K562 (cell line): ENCODE measurements around the gene EIF1. TPM values are rescaled to one million over a fixed set of nuclear protein-coding genes. Genes with fewer than 3 reads are reported as not detected.
A peak's percentile ranks its signal among the peaks of the same experiment; 100 is the strongest.

Experiments
- HCFC1 ChIP-seq: IDR thresholded peaks from 2 replicates; pipeline ENCODE4 v1.6.1; 2012; ENCODE audit warnings: low read depth, low read length, improper control_type of control experiment
- HMGXB4 ChIP-seq: sonication (generic); formaldehyde crosslinking; IDR thresholded peaks from 2 replicates; pipeline ENCODE4 v1.8.1; 2023; ENCODE audit warnings: mild to moderate bottlenecking, missing genetic modification reagents
- KDM5B ChIP-seq: fragments of 200-600 bp; sonication (generic); IDR thresholded peaks from 2 replicates; pipeline ENCODE4 v1.6.1; 2012; ENCODE audit warnings: low read depth, mild to moderate bottlenecking, moderate library complexity, low read length, control low read depth, inconsistent platforms; ENCODE audit not compliant: insufficient replicate concordance
- MTF1 ChIP-seq: fragments of 250-450 bp; sonication (Bioruptor Pico); IDR thresholded peaks from 2 replicates; pipeline ENCODE4 v1.9.0; 2021; ENCODE audit warnings: moderate library complexity, mild to moderate bottlenecking, inconsistent platforms, borderline replicate concordance
- SMARCC2 ChIP-seq: fragments of 450-650 bp; IDR thresholded peaks from 2 replicates; pipeline ENCODE4 v1.6.1; 2017; ENCODE audit warnings: antibody characterized with exemption, moderate library complexity, mild to moderate bottlenecking, low read depth
- TAF9B ChIP-seq: fragments of 450-650 bp; IDR thresholded peaks from 2 replicates; pipeline ENCODE4 v1.6.1; 2018; ENCODE audit warnings: mild to moderate bottlenecking; ENCODE audit not compliant: partially characterized antibody
- WHSC1 ChIP-seq: IDR thresholded peaks from one replicate; pipeline ENCODE4 v1.6.1; 2012; ENCODE audit warnings: low read length, control low read depth, inconsistent platforms
- ZNF197 ChIP-seq: fragments of 200-800 bp; sonication (Bioruptor generic); IDR thresholded peaks from 2 replicates; pipeline ENCODE4 v1.6.1; 2016; ENCODE audit warnings: low read depth, missing genetic modification characterization, missing compliant biosample characterization
- ZNF239 ChIP-seq: fragments of 250-450 bp; sonication (Bioruptor Pico); IDR thresholded peaks from 2 replicates; pipeline ENCODE4 v1.4.0; 2020; ENCODE audit warnings: mild to moderate bottlenecking
- ZNF431 ChIP-seq: sonication (generic); formaldehyde crosslinking; IDR thresholded peaks from 2 replicates; pipeline ENCODE4 v1.8.0; 2022; ENCODE audit warnings: mild to moderate bottlenecking, missing genetic modification reagents
- polyA plus RNA-seq, 8 experiments: library from polyadenylated mRNA; depleted of rRNA in 4 of 8; stranded (reverse) in 5 of 8; unstranded in 3 of 8; fragments of >200 nt; fragmentation: Nextera tagmentation in 2 of 8; fragmentation: Illumina TruSeq in 1 of 8; extraction: Ambion mirVana in 2 of 8; extraction: Trizol in 1 of 8; gene quantifications; 2 replicates each; pipeline versions ENCODE4 v1.2.1 to v1.2.3, GENCODE V29; 2011 to 2014; ENCODE audit warnings: inconsistent platforms in 1 of 8, missing spikeins in 1 of 8
- total RNA-seq, 7 experiments: library from RNA; depleted of rRNA in 6 of 7; stranded (reverse); fragments of >200 nt in 6 of 7; fragmentation: Illumina TruSeq in 2 of 7; extraction: Trizol in 2 of 7; gene quantifications; 2 replicates each; pipeline versions ENCODE4 v1.2.1 to v1.2.3, GENCODE V29; 2011 to 2021; ENCODE audit warnings: low replicate concordance in 1 of 7
- TF ChIP-seq, protein P1 (sequence below): sonication (generic); formaldehyde crosslinking; IDR thresholded peaks from 2 replicates; pipeline ENCODE4 v1.8.0; 2022; ENCODE audit warnings: mild to moderate bottlenecking, missing genetic modification reagents
- TF ChIP-seq, protein P2 (sequence below), 2 experiments: fragments of 450-650 bp in 1 of 2; IDR thresholded peaks; 2 replicates each; pipeline ENCODE4 v1.6.1; 2011 to 2017; ENCODE audit warnings: low read depth in 2 of 2, antibody characterized with exemption in 1 of 2, borderline replicate concordance in 1 of 2, low read length in 1 of 2, mild to moderate bottlenecking in 1 of 2, mixed read lengths in 1 of 2; ENCODE audit not compliant: control insufficient read depth in 1 of 2
- TF ChIP-seq, protein P3 (sequence below): sonication (generic); formaldehyde crosslinking; IDR thresholded peaks from 2 replicates; pipeline ENCODE4 v1.8.1; 2022; ENCODE audit warnings: missing genetic modification reagents
- TF ChIP-seq, protein P4 (sequence below): fragments of 250-450 bp; sonication (Bioruptor Pico); IDR thresholded peaks from 2 replicates; pipeline ENCODE4 v1.5.0; 2021

The EIF1 gene
- total and polyA plus RNA-seq, 9 of the 15 experiments (the other 6 are each of a cell fraction or from before 2014, with no cell fraction given), result 67.0 to 1,204 (median 320) TPM

DNA sequence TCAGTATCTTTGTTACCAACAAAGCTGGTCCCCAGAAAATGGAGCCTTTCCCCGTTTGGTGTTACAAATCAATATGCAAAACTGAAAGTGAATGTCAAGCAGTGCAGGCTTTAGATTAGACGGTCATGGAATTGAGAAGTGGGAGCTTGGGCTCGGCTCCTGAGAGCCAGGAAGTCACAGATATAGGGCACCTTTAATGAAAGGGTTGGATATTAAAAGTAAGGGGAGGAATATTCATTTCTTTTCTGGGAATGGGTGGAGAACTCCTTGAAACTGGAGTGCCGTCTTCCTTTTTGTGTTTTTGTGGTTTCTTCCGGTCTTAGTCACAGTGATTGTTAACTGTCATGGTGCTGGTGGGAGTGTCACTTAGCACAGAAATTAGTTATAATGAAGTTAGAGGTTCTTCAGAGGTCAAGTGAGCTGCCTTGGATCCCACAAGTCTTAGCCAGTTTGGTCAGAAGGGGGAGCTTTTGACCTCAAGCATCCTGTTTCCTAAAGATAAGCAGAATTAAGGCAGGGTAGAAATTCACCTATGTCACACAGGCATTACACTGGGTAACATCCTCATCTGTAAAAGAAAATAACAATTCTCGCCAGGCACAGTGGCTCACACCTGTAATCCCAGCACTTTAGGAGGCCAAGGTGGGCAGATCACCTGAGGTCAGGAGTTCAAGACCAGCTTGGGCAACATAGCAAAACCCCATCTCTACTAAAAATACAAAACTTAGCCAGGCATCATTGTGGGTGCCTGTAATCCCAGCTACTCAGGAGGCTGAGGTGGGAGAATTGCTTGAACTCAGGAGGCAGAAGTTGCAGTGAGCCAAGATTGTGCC is 9.6 kb upstream of the EIF1 start (continued):
- TF ChIP-seq ZNF239 (CRISPR knock-in tag), result no peak
- TF ChIP-seq KDM5B, result no peak
- TF ChIP-seq MTF1, result no peak
- TF ChIP-seq, protein P1, sequence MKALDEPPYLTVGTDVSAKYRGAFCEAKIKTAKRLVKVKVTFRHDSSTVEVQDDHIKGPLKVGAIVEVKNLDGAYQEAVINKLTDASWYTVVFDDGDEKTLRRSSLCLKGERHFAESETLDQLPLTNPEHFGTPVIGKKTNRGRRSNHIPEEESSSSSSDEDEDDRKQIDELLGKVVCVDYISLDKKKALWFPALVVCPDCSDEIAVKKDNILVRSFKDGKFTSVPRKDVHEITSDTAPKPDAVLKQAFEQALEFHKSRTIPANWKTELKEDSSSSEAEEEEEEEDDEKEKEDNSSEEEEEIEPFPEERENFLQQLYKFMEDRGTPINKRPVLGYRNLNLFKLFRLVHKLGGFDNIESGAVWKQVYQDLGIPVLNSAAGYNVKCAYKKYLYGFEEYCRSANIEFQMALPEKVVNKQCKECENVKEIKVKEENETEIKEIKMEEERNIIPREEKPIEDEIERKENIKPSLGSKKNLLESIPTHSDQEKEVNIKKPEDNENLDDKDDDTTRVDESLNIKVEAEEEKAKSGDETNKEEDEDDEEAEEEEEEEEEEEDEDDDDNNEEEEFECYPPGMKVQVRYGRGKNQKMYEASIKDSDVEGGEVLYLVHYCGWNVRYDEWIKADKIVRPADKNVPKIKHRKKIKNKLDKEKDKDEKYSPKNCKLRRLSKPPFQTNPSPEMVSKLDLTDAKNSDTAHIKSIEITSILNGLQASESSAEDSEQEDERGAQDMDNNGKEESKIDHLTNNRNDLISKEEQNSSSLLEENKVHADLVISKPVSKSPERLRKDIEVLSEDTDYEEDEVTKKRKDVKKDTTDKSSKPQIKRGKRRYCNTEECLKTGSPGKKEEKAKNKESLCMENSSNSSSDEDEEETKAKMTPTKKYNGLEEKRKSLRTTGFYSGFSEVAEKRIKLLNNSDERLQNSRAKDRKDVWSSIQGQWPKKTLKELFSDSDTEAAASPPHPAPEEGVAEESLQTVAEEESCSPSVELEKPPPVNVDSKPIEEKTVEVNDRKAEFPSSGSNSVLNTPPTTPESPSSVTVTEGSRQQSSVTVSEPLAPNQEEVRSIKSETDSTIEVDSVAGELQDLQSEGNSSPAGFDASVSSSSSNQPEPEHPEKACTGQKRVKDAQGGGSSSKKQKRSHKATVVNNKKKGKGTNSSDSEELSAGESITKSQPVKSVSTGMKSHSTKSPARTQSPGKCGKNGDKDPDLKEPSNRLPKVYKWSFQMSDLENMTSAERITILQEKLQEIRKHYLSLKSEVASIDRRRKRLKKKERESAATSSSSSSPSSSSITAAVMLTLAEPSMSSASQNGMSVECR (CRISPR knock-in tag), result no peak
- 0 out of 2 replicates have a peak, but pooled peaks have one; percentile 71 for TF ChIP-seq SMARCC2
- TF ChIP-seq HCFC1, result no peak
- TF ChIP-seq, protein P2, sequence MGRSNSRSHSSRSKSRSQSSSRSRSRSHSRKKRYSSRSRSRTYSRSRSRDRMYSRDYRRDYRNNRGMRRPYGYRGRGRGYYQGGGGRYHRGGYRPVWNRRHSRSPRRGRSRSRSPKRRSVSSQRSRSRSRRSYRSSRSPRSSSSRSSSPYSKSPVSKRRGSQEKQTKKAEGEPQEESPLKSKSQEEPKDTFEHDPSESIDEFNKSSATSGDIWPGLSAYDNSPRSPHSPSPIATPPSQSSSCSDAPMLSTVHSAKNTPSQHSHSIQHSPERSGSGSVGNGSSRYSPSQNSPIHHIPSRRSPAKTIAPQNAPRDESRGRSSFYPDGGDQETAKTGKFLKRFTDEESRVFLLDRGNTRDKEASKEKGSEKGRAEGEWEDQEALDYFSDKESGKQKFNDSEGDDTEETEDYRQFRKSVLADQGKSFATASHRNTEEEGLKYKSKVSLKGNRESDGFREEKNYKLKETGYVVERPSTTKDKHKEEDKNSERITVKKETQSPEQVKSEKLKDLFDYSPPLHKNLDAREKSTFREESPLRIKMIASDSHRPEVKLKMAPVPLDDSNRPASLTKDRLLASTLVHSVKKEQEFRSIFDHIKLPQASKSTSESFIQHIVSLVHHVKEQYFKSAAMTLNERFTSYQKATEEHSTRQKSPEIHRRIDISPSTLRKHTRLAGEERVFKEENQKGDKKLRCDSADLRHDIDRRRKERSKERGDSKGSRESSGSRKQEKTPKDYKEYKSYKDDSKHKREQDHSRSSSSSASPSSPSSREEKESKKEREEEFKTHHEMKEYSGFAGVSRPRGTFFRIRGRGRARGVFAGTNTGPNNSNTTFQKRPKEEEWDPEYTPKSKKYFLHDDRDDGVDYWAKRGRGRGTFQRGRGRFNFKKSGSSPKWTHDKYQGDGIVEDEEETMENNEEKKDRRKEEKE (IDR thresholded peaks at IDR 0.05; ENCODE audit: borderline replicate concordance in 1 of 2, control insufficient read depth in 1 of 2, low read depth in 2 of 2, low read length in 1 of 2), result no peak
- no peak for TF ChIP-seq ZNF197
- peak; percentile 23 for TF ChIP-seq TAF9B
- no peak for TF ChIP-seq HMGXB4 (CRISPR knock-in tag)
- TF ChIP-seq, protein P3, sequence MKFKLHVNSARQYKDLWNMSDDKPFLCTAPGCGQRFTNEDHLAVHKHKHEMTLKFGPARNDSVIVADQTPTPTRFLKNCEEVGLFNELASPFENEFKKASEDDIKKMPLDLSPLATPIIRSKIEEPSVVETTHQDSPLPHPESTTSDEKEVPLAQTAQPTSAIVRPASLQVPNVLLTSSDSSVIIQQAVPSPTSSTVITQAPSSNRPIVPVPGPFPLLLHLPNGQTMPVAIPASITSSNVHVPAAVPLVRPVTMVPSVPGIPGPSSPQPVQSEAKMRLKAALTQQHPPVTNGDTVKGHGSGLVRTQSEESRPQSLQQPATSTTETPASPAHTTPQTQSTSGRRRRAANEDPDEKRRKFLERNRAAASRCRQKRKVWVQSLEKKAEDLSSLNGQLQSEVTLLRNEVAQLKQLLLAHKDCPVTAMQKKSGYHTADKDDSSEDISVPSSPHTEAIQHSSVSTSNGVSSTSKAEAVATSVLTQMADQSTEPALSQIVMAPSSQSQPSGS, result no peak
- no peak for TF ChIP-seq ZNF431
- TF ChIP-seq, protein P4, sequence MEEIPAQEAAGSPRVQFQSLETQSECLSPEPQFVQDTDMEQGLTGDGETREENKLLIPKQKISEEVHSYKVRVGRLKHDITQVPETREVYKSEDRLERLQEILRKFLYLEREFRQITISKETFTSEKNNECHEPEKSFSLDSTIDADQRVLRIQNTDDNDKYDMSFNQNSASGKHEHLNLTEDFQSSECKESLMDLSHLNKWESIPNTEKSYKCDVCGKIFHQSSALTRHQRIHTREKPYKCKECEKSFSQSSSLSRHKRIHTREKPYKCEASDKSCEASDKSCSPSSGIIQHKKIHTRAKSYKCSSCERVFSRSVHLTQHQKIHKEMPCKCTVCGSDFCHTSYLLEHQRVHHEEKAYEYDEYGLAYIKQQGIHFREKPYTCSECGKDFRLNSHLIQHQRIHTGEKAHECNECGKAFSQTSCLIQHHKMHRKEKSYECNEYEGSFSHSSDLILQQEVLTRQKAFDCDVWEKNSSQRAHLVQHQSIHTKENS (CRISPR knock-in tag), result no peak
- TF ChIP-seq WHSC1, result no peak
